Sigmoid colon (tissue), 7 donors: ENCODE measurements around the gene PIP5K1A. TPM values are rescaled to one million over a fixed set of nuclear protein-coding genes. Genes with fewer than 3 reads are reported as not detected.
"Not testable (repeated sequence)": the region's sequence is repeated elsewhere in the genome, so short reads cannot be mapped to it uniquely, and the experiment has no call there.

Experiments
- DNase-seq: peaks from one replicate; pipeline ENCODE4 v3.0.0-alpha.2; 2019
- H3K27ac ChIP-seq, 4 donors: fragments of 200-600 bp; sonication (generic); one replicate each; pipeline ENCODE4 v1.5.1; 2016 to 2019; ENCODE audit warnings: mild to moderate bottlenecking in 1 of 4
- H3K27me3 ChIP-seq, 3 donors: fragments of 200-600 bp; sonication (generic); one replicate each; pipeline ENCODE4 v1.5.1; 2019; ENCODE audit warnings: mild to moderate bottlenecking in 1 of 3
- H3K36me3 ChIP-seq, 4 donors: fragments of 200-600 bp; sonication (generic); one replicate each; pipeline ENCODE4 v1.5.1; 2016 to 2019
- H3K4me1 ChIP-seq, 4 donors: fragments of 200-600 bp; sonication (generic); one replicate each; pipeline ENCODE4 v1.5.1; 2017 to 2019
- H3K4me3 ChIP-seq, 4 donors: fragments of 200-600 bp; sonication (generic); one replicate each; pipeline ENCODE4 v1.5.1; 2017 to 2019; ENCODE audit warnings: mild to moderate bottlenecking in 2 of 4, moderate library complexity in 1 of 4
- H3K9me3 ChIP-seq, 4 donors: fragments of 200-600 bp in 3 of 4; sonication (generic) in 3 of 4; one replicate each; pipeline versions ENCODE4 v1.5.1 to v1.6.1; 2013 to 2019
- CTCF ChIP-seq, 4 experiments: fragments of 450-650 bp in 3 of 4; fragments of 200-600 bp in 1 of 4; IDR thresholded peaks; one replicate each; pipeline ENCODE4 v1.5.1; 2016 to 2019; ENCODE audit warnings: antibody characterized with exemption in 4 of 4, mild to moderate bottlenecking in 3 of 4, moderate library complexity in 2 of 4
- EP300 ChIP-seq, 4 donors: sonication (generic); formaldehyde crosslinking; IDR thresholded peaks; one replicate each; pipeline ENCODE4 v1.6.1; 2017; ENCODE audit warnings: antibody characterized with exemption in 4 of 4
- POLR2A ChIP-seq, 2 donors: fragments of 450-650 bp; IDR thresholded peaks; one replicate each; pipeline ENCODE4 v1.6.1; 2016; ENCODE audit warnings: antibody characterized with exemption in 2 of 2, mild to moderate bottlenecking in 2 of 2, moderate library complexity in 2 of 2
- POLR2AphosphoS5 ChIP-seq, 4 donors: sonication (generic); formaldehyde crosslinking; IDR thresholded peaks; one replicate each; pipeline ENCODE4 v1.6.1; 2017; ENCODE audit warnings: antibody characterized with exemption in 4 of 4
- WGBS, 2 donors: extraction: QIAGEN DNeasy Blood & Tissue Kit; methylation state at CpG; one replicate each; pipeline ENCODE4 v1.1.7; 2013; 5-methylcytosine and 5-hydroxymethylcytosine counted together
- intact Hi-C: fragments of 100-400 bp; cut with DNase I; formaldehyde crosslinking; loops from one replicate; pipeline ENCODE4 v1.15.1; 2023
- polyA plus RNA-seq, 3 donors: library from polyadenylated mRNA; stranded (reverse); fragments of 200-250 nt; gene quantifications; one replicate each; pipeline ENCODE4 v1.2.3, GENCODE V29; 2013
- total RNA-seq, 4 donors: library from RNA; depleted of rRNA; stranded (reverse); fragments of >200 nt; gene quantifications; one replicate each; pipeline ENCODE4 v1.1.0, GENCODE V29; 2016
- donor health status: healthy with polysubstance abuse.
- donor health status: Bipolar disorder and iron deficiency.
- donor health status: healthy.

Gene PIP5K1A
- total and polyA plus RNA-seq, 7 donors = 9.6 to 51.5 (median 33.2) TPM

GRCh38 chr1:151199873-151200581, 1.7 kb downstream of the PIP5K1A start:
- H3K27ac ChIP-seq = peak overlapping the region; percentile 90 to 95 (median 93)
- H3K9me3 ChIP-seq = no peaks in the 10 kb centered on the region
- peaks cover 2 to 60% (median 46%) of the 10 kb centered on the region in 4 donors for H3K4me1 ChIP-seq
- TF ChIP-seq POLR2A (IDR thresholded peaks at IDR 0.05) (no peak), CTCF (IDR thresholded peaks at IDR 0.05) (no peak), EP300 (IDR thresholded peaks at IDR 0.05) (no peak), POLR2AphosphoS5 (IDR thresholded peaks at IDR 0.05) (no peak)
- intact Hi-C loops = loop anchor here (5.0 to 10.0 kb wide), 2 partner anchors 127 to 195 kb away; partner anchors contain the start of genes PI4KB and PSMB4
- peaks cover 0 to 18% (median 6%) of the 10 kb centered on the region in 4 donors for H3K36me3 ChIP-seq
- 50 to 71% methylated on average over 11 of the region's 11 CpGs for WGBS, 2 donors
- peak; percentile 82 for DNase-seq
- H3K27me3 ChIP-seq = no peaks in the 10 kb centered on the region
- H3K4me3 ChIP-seq = peak overlapping the region; percentile 62 to 88 (median 70)

- H3K27me3 ChIP-seq, DNase-seq, H3K27ac ChIP-seq, H3K9me3 ChIP-seq, intact Hi-C loops, H3K4me3 ChIP-seq: not testable (repeated sequence)
- 94 to 96% methylated on average over 12 of the region's 12 CpGs for WGBS, 2 donors
- Histone ChIP-seq H3K36me3 (peaks cover 7 to 57% (median 11%) of the 10 kb centered on the region in 4 donors), H3K4me1 (peaks cover 2 to 54% (median 36%) of the 10 kb centered on the region in 4 donors)
Measured at GRCh38 chr1:151205381-151205965, 7.1 kb downstream of the PIP5K1A start.

GRCh38 chr1:151210830-151211229, 12.5 kb downstream of the PIP5K1A start:
- Histone ChIP-seq H3K36me3 (peaks cover 0 to 45% (median 8%) of the 10 kb centered on the region in 4 donors), H3K27me3 (no peaks in the 10 kb centered on the region), H3K4me3 (no peak overlapping the region), H3K27ac (peak overlapping the region in 2 of 4 donors; percentile 46 to 52), H3K9me3 (no peaks in the 10 kb centered on the region), H3K4me1 (peaks cover 0 to 44% (median 21%) of the 10 kb centered on the region in 4 donors)
- no peak for DNase-seq
- TF ChIP-seq POLR2A (IDR thresholded peaks at IDR 0.05) (no peak), POLR2AphosphoS5 (IDR thresholded peaks at IDR 0.05) (no peak), CTCF (IDR thresholded peaks at IDR 0.05) (no peak), EP300 (IDR thresholded peaks at IDR 0.05) (no peak)
- 61 to 83% methylated on average over 1 of the region's 1 CpG for WGBS, 2 donors
- intact Hi-C loops = no loop called here

- H3K27ac ChIP-seq = peak overlapping the region in 1 of 4 donors; percentile 46
- whole genome bisulfite sequencing, 2 donors = 78 to 88% methylated on average over 15 of the region's 15 CpGs
- peaks cover 0 to 37% (median 17%) of the 10 kb centered on the region in 4 donors for H3K4me1 ChIP-seq
- peaks cover 0 to 42% (median 3%) of the 10 kb centered on the region in 4 donors for H3K36me3 ChIP-seq
- TF ChIP-seq POLR2A (IDR thresholded peaks at IDR 0.05) (no peak), EP300 (IDR thresholded peaks at IDR 0.05) (no peak), POLR2AphosphoS5 (IDR thresholded peaks at IDR 0.05) (no peak), CTCF (IDR thresholded peaks at IDR 0.05) (no peak)
- no peaks in the 10 kb centered on the region for H3K27me3 ChIP-seq
- DNase-seq = no peak
- no peak overlapping the region for H3K4me3 ChIP-seq
- intact Hi-C loops = no loop called here
- H3K9me3 ChIP-seq = no peaks in the 10 kb centered on the region
Measured at GRCh38 chr1:151211972-151212705, 13.8 kb downstream of the PIP5K1A start.

- WGBS, 2 donors = 52 to 64% methylated on average over 2 of the region's 2 CpGs
- H3K36me3 ChIP-seq = peaks cover 0 to 28% (median 2%) of the 10 kb centered on the region in 4 donors
Measured at GRCh38 chr1:151213560-151213959, 15.2 kb downstream of the PIP5K1A start.

More at GRCh38 chr1:151213560-151213959, 15.2 kb downstream of the PIP5K1A start:
- DNase-seq = no peak
- Histone ChIP-seq H3K4me1 (peaks cover 0 to 34% (median 17%) of the 10 kb centered on the region in 4 donors), H3K9me3 (no peaks in the 10 kb centered on the region), H3K4me3 (no peak overlapping the region), H3K27me3 (no peaks in the 10 kb centered on the region), H3K27ac (no peak overlapping the region)
- TF ChIP-seq POLR2AphosphoS5 (IDR thresholded peaks at IDR 0.05) (no peak), CTCF (IDR thresholded peaks at IDR 0.05) (no peak), EP300 (IDR thresholded peaks at IDR 0.05) (no peak), POLR2A (IDR thresholded peaks at IDR 0.05) (no peak)
- intact Hi-C loops = no loop called here
